H1 (cell line): ENCODE data around the gene ARHGEF26. TPM values are rescaled to one million over a fixed set of nuclear protein-coding genes. Genes with fewer than 3 reads are reported as not detected.

ENCODE experiments used
- CREB1 ChIP-seq: IDR thresholded peaks from 2 replicates; pipeline ENCODE4 v1.6.1; 2012; ENCODE audit warnings: inconsistent platforms
- CTBP2 ChIP-seq: IDR thresholded peaks from 2 replicates; pipeline ENCODE4 v1.7.0; 2011; ENCODE audit warnings: borderline replicate concordance, mild to moderate bottlenecking, moderate library complexity, mixed read lengths, low read length; ENCODE audit not compliant: insufficient read depth, insufficient read length
- EP300 ChIP-seq, 2 experiments: IDR thresholded peaks; 1 replicate in 1 of 2; 2 replicates in 1 of 2; pipeline ENCODE4 v1.6.1; 2011 to 2012; ENCODE audit warnings: low read depth in 2 of 2, low read length in 2 of 2, mild to moderate bottlenecking in 2 of 2, borderline replicate concordance in 1 of 2, inconsistent platforms in 1 of 2, moderate library complexity in 1 of 2
- POLR2AphosphoS5 ChIP-seq: IDR thresholded peaks from 2 replicates; pipeline ENCODE4 v1.6.1; 2011; ENCODE audit warnings: low read depth, low read length
- SP1 ChIP-seq: IDR thresholded peaks from 2 replicates; pipeline ENCODE4 v1.6.1; 2011; ENCODE audit warnings: low read depth, low read length
- polyA plus RNA-seq, 7 experiments: library from polyadenylated mRNA; depleted of rRNA in 3 of 7; stranded (reverse) in 5 of 7; unstranded in 2 of 7; fragments of >200 nt in 5 of 7; fragments of 200-250 nt in 2 of 7; gene quantifications; 1 replicate in 5 of 7; 2 replicates in 1 of 7; 4 replicates in 1 of 7; pipeline versions ENCODE4 v1.2.1 to v1.2.3, GENCODE V29; 2011 to 2013; ENCODE audit warnings: missing spikeins in 2 of 7, mixed read lengths in 2 of 7
- total RNA-seq: library from RNA; stranded (reverse); fragmentation: NEBNext Ultra II Directional; extraction: Animal tissue kit (Norgen Biotek cat#: 25700); gene quantifications from 2 replicates; pipeline ENCODE4 v1.2.1, GENCODE V29; 2021
- TF ChIP-seq, protein P1 (sequence below): fragments of 300-600 bp; sonication (generic); IDR thresholded peaks from 2 replicates; pipeline ENCODE4 v1.7.1; 2012; ENCODE audit warnings: low read length, moderate library complexity, mild to moderate bottlenecking, inconsistent platforms; ENCODE audit not compliant: insufficient replicate concordance
- TF ChIP-seq, protein P2 (sequence below): IDR thresholded peaks from 2 replicates; pipeline ENCODE4 v1.6.1; 2011; ENCODE audit warnings: low read depth, mild to moderate bottlenecking, low read length; ENCODE audit not compliant: insufficient read depth

ARHGEF26 gene
- total and polyA plus RNA-seq, 2 of the 8 experiments (the other 6 are each of a cell fraction or from before 2014, with no cell fraction given) = 3.1 to 15.6 TPM

DNA sequence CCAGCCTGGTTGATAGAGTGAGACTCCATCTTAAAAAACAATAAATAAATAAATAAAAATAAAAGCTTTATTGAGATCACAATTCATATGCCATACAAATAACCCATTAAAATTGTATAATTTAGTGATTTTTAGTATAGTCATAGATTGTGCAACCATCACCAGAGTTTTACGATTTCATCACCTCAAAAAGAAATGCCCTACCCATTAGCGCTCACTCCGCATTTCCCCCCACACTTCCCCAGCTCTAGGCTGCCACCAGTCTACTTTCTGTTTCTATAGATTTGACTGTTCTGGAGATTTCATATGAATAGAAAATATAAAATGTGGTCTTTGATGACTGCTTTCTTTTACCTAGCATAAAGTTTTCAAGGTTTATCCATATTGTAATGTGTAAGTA lies 57.0 kb downstream of the ARHGEF26 start (continued):
- TF ChIP-seq, protein P1, sequence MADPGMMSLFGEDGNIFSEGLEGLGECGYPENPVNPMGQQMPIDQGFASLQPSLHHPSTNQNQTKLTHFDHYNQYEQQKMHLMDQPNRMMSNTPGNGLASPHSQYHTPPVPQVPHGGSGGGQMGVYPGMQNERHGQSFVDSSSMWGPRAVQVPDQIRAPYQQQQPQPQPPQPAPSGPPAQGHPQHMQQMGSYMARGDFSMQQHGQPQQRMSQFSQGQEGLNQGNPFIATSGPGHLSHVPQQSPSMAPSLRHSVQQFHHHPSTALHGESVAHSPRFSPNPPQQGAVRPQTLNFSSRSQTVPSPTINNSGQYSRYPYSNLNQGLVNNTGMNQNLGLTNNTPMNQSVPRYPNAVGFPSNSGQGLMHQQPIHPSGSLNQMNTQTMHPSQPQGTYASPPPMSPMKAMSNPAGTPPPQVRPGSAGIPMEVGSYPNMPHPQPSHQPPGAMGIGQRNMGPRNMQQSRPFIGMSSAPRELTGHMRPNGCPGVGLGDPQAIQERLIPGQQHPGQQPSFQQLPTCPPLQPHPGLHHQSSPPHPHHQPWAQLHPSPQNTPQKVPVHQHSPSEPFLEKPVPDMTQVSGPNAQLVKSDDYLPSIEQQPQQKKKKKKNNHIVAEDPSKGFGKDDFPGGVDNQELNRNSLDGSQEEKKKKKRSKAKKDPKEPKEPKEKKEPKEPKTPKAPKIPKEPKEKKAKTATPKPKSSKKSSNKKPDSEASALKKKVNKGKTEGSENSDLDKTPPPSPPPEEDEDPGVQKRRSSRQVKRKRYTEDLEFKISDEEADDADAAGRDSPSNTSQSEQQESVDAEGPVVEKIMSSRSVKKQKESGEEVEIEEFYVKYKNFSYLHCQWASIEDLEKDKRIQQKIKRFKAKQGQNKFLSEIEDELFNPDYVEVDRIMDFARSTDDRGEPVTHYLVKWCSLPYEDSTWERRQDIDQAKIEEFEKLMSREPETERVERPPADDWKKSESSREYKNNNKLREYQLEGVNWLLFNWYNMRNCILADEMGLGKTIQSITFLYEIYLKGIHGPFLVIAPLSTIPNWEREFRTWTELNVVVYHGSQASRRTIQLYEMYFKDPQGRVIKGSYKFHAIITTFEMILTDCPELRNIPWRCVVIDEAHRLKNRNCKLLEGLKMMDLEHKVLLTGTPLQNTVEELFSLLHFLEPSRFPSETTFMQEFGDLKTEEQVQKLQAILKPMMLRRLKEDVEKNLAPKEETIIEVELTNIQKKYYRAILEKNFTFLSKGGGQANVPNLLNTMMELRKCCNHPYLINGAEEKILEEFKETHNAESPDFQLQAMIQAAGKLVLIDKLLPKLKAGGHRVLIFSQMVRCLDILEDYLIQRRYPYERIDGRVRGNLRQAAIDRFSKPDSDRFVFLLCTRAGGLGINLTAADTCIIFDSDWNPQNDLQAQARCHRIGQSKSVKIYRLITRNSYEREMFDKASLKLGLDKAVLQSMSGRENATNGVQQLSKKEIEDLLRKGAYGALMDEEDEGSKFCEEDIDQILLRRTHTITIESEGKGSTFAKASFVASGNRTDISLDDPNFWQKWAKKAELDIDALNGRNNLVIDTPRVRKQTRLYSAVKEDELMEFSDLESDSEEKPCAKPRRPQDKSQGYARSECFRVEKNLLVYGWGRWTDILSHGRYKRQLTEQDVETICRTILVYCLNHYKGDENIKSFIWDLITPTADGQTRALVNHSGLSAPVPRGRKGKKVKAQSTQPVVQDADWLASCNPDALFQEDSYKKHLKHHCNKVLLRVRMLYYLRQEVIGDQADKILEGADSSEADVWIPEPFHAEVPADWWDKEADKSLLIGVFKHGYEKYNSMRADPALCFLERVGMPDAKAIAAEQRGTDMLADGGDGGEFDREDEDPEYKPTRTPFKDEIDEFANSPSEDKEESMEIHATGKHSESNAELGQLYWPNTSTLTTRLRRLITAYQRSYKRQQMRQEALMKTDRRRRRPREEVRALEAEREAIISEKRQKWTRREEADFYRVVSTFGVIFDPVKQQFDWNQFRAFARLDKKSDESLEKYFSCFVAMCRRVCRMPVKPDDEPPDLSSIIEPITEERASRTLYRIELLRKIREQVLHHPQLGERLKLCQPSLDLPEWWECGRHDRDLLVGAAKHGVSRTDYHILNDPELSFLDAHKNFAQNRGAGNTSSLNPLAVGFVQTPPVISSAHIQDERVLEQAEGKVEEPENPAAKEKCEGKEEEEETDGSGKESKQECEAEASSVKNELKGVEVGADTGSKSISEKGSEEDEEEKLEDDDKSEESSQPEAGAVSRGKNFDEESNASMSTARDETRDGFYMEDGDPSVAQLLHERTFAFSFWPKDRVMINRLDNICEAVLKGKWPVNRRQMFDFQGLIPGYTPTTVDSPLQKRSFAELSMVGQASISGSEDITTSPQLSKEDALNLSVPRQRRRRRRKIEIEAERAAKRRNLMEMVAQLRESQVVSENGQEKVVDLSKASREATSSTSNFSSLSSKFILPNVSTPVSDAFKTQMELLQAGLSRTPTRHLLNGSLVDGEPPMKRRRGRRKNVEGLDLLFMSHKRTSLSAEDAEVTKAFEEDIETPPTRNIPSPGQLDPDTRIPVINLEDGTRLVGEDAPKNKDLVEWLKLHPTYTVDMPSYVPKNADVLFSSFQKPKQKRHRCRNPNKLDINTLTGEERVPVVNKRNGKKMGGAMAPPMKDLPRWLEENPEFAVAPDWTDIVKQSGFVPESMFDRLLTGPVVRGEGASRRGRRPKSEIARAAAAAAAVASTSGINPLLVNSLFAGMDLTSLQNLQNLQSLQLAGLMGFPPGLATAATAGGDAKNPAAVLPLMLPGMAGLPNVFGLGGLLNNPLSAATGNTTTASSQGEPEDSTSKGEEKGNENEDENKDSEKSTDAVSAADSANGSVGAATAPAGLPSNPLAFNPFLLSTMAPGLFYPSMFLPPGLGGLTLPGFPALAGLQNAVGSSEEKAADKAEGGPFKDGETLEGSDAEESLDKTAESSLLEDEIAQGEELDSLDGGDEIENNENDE = no peak
- no peak for TF ChIP-seq SP1
- no peak for TF ChIP-seq CTBP2
- TF ChIP-seq, protein P2, sequence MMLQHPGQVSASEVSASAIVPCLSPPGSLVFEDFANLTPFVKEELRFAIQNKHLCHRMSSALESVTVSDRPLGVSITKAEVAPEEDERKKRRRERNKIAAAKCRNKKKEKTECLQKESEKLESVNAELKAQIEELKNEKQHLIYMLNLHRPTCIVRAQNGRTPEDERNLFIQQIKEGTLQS = no peak
- no peak for TF ChIP-seq CREB1
- TF ChIP-seq POLR2AphosphoS5 = no peak
- no peak for TF ChIP-seq EP300 (IDR thresholded peaks at IDR 0.05; ENCODE audit: borderline replicate concordance in 1 of 2, low read depth in 2 of 2, low read length in 2 of 2)
